OCI-LY1 (cell line): ENCODE data around the gene POU3F3.

Experiments
- H2AFZ ChIP-seq: fragments of 200-600 bp; sonication (generic), shearing (Covaris generic); 2 replicates; pipeline ENCODE4 v1.6.0; 2014; ENCODE audit warnings: antibody characterized with exemption, mild to moderate bottlenecking, low read length
- H3F3A ChIP-seq: fragments of 200-600 bp; sonication (generic), shearing (Covaris generic); 2 replicates; pipeline ENCODE4 v1.6.0; 2014; ENCODE audit warnings: mild to moderate bottlenecking, antibody characterized with exemption, low read length, moderate library complexity; ENCODE audit not compliant: insufficient read depth
- H3K27ac ChIP-seq: fragments of 200-600 bp; sonication (generic); 2 replicates; pipeline ENCODE4 v1.5.1; 2014; ENCODE audit warnings: low read length, mixed run types, mild to moderate bottlenecking, low read depth; ENCODE audit not compliant: poor library complexity, severe bottlenecking
- H3K27me3 ChIP-seq: fragments of 200-600 bp; sonication (generic); 2 replicates; pipeline ENCODE4 v1.6.0; 2014; ENCODE audit warnings: antibody characterized with exemption, mild to moderate bottlenecking, low read length, moderate library complexity; ENCODE audit not compliant: insufficient read depth
- H3K36me3 ChIP-seq: fragments of 200-600 bp; sonication (generic); 2 replicates; pipeline ENCODE4 v1.6.1; 2014; ENCODE audit warnings: mild to moderate bottlenecking, antibody characterized with exemption, low read length, moderate library complexity, mixed read lengths; ENCODE audit not compliant: insufficient read depth
- H3K4me1 ChIP-seq: fragments of 200-600 bp; sonication (generic); 2 replicates; pipeline ENCODE4 v1.5.1; 2014; ENCODE audit warnings: mild to moderate bottlenecking, low read length, moderate library complexity; ENCODE audit not compliant: insufficient read depth, severe bottlenecking
- H3K4me2 ChIP-seq: fragments of 200-600 bp; sonication (generic), shearing (Covaris generic); 2 replicates; pipeline ENCODE4 v1.6.1; 2014; ENCODE audit warnings: low read length
- H3K4me3 ChIP-seq: fragments of 200-600 bp; sonication (generic); 2 replicates; pipeline ENCODE4 v1.5.1; 2014; ENCODE audit warnings: low read length, low read depth, mild to moderate bottlenecking, mixed read lengths; ENCODE audit not compliant: poor library complexity, severe bottlenecking
- H3K79me2 ChIP-seq: fragments of 200-600 bp; shearing (Covaris generic); 2 replicates; pipeline ENCODE4 v1.6.1; 2016; ENCODE audit warnings: mixed run types, low read length, mixed read lengths; ENCODE audit not compliant: insufficient read depth
- H3K9ac ChIP-seq: fragments of 200-600 bp; sonication (generic), shearing (Covaris generic); 2 replicates; pipeline ENCODE4 v1.6.1; 2014; ENCODE audit warnings: mild to moderate bottlenecking, low read length, mixed read lengths
- H3K9me2 ChIP-seq: fragments of 200-600 bp; sonication (generic), shearing (Covaris generic); 2 replicates; pipeline ENCODE4 v1.6.1; 2014; ENCODE audit warnings: low read depth, mild to moderate bottlenecking, low read length, mixed read lengths
- H3K9me3 ChIP-seq: fragments of 200-600 bp; shearing (Covaris generic); 2 replicates; pipeline ENCODE4 v1.6.1; 2014; ENCODE audit warnings: low read length, mixed read lengths
- H4K20me1 ChIP-seq: fragments of 200-600 bp; sonication (generic), shearing (Covaris generic); 2 replicates; pipeline ENCODE4 v1.6.0; 2016; ENCODE audit warnings: mild to moderate bottlenecking, low read length; ENCODE audit not compliant: insufficient read depth
- CTCF ChIP-seq: fragments of 200-600 bp; sonication (generic), shearing (Covaris generic); IDR thresholded peaks from 2 replicates; pipeline ENCODE4 v1.5.1; 2017; ENCODE audit warnings: mild to moderate bottlenecking, antibody characterized with exemption, low read length, moderate library complexity, mixed read lengths
- EZH2 ChIP-seq: fragments of 200-600 bp; sonication (generic), shearing (Covaris generic); IDR thresholded peaks from 2 replicates; pipeline ENCODE4 v1.8.0; 2017; ENCODE audit warnings: borderline replicate concordance, mixed run types, mild to moderate bottlenecking, antibody characterized with exemption, low read length, moderate library complexity, mixed read lengths

POU3F3 gene

GRCh38 chr2:104816143-104816542 is 37.8 kb upstream of the POU3F3 start:
- H3F3A ChIP-seq, result no peaks in the 10 kb centered on the region
- no peaks in the 10 kb centered on the region for H3K9me3 ChIP-seq
- H3K9me2 ChIP-seq, result no peaks in the 10 kb centered on the region
- no peak overlapping the region for H2AFZ ChIP-seq
- no peaks in the 10 kb centered on the region for H4K20me1 ChIP-seq
- H3K9ac ChIP-seq, result no peak overlapping the region
- no peak overlapping the region for H3K27ac ChIP-seq
- TF ChIP-seq CTCF, result no peak
- TF ChIP-seq EZH2, result no peak
- H3K36me3 ChIP-seq, result no peaks in the 10 kb centered on the region
- H3K4me3 ChIP-seq, result no peak overlapping the region
- no peaks in the 10 kb centered on the region for H3K79me2 ChIP-seq
- no peaks in the 10 kb centered on the region for H3K4me1 ChIP-seq
- no peak overlapping the region for H3K4me2 ChIP-seq
- no peaks in the 10 kb centered on the region for H3K27me3 ChIP-seq

- Histone ChIP-seq H3K4me2 (no peak overlapping the region), H3K9me3 (no peaks in the 10 kb centered on the region), H3K4me1 (no peaks in the 10 kb centered on the region), H3K27ac (no peak overlapping the region), H3K36me3 (no peaks in the 10 kb centered on the region), H3K9me2 (no peaks in the 10 kb centered on the region), H3F3A (no peaks in the 10 kb centered on the region), H3K9ac (no peak overlapping the region), H3K27me3 (no peaks in the 10 kb centered on the region), H2AFZ (no peak overlapping the region), H3K79me2 (no peaks in the 10 kb centered on the region), H4K20me1 (no peaks in the 10 kb centered on the region), H3K4me3 (no peak overlapping the region)
- no peak for TF ChIP-seq CTCF
- no peak for TF ChIP-seq EZH2
These were observed 35.7 kb upstream of the POU3F3 start for GRCh38 chr2:104818264-104818663.

- H3K4me2 ChIP-seq, result no peak overlapping the region
- no peak overlapping the region for H3K27ac ChIP-seq
- no peaks in the 10 kb centered on the region for H3K36me3 ChIP-seq
- H3K9me2 ChIP-seq, result no peaks in the 10 kb centered on the region
- H3K9ac ChIP-seq, result no peak overlapping the region
- no peaks in the 10 kb centered on the region for H3F3A ChIP-seq
- no peaks in the 10 kb centered on the region for H3K79me2 ChIP-seq
- H4K20me1 ChIP-seq, result no peaks in the 10 kb centered on the region
- no peaks in the 10 kb centered on the region for H3K27me3 ChIP-seq
- no peak for TF ChIP-seq EZH2
- no peak for TF ChIP-seq CTCF
- H3K9me3 ChIP-seq, result no peaks in the 10 kb centered on the region
- H3K4me1 ChIP-seq, result no peaks in the 10 kb centered on the region
- H2AFZ ChIP-seq, result no peak overlapping the region
- no peak overlapping the region for H3K4me3 ChIP-seq
These were observed 33.8 kb upstream of the POU3F3 start for GRCh38 chr2:104820126-104820525.
